GM04504 (cell line): ENCODE results near the gene SUFU.

ENCODE experiments used
- DNase-seq: peaks from one replicate; pipeline ENCODE4 v3.0.0-alpha.2; 2012; ENCODE audit warnings: low read depth

SUFU gene

GRCh38 chr10:102635377-102635776 is 131.6 kb downstream of the SUFU start:
- DNase-seq, result no peak

DNA sequence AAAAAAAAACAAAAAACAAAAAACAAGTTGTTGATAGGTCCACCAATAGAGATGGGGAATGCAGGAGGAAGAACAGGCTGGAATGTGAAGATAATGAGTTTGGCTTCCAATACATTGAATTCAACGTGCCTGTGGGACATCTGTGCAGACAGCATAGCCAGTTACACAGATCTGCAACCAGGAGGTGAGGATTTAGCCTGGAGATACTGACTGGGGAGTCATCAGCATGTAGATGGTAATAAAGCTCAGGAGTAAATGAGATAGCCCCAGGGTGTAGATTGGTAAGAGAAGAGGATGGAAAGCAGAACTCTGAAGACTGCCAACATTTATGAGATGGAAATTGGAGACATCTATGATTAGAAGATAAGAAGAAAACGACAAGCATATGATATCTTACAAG is 135.8 kb downstream of the SUFU start:
- no peak for DNase-seq

GRCh38 chr10:102641402-102641801 is 137.6 kb downstream of the SUFU start:
- no peak for DNase-seq

DNA sequence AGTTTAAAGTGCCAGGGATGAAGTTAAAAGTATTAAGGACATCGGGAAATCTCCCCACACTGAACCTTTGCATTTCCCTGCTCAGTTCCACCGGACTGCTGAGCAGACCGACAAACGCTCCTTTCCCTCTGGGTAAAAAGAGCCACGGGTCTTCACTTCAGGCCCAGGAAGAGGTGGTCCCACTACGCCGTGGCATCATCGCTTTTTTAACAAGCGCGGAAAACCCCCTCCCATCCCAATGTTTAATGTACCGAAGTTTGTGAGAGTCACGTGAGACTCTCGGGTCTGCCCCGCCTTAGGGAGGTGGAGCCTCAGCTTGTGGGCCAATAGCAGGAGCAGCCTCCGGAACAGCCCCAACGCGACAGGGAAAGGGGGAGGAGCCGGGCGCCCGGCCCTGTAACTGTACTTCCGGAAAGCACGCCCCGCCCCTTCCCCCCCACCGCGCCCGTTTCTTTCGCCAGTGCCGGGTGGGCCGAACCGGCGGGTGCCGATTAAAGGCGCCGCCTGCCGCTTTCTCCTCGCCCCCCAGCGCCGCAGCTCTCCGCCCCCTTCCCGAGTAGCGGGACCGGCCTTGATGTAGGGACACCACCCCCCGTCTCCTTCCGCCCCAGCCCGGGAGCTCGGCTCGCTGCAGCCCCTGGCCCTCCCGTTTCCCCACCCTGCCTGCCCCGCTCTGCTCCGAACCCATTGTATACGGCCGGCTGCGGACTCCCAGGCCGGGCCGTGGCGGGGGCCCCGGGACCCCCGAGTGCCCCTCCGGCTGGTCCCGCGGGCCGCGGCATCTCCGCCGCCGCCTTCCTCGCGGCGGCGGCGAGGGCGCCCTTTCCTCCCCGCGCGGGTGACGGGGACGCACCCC is 138.3 kb downstream of the SUFU start:
- peak; percentile 92 for DNase-seq

DNA sequence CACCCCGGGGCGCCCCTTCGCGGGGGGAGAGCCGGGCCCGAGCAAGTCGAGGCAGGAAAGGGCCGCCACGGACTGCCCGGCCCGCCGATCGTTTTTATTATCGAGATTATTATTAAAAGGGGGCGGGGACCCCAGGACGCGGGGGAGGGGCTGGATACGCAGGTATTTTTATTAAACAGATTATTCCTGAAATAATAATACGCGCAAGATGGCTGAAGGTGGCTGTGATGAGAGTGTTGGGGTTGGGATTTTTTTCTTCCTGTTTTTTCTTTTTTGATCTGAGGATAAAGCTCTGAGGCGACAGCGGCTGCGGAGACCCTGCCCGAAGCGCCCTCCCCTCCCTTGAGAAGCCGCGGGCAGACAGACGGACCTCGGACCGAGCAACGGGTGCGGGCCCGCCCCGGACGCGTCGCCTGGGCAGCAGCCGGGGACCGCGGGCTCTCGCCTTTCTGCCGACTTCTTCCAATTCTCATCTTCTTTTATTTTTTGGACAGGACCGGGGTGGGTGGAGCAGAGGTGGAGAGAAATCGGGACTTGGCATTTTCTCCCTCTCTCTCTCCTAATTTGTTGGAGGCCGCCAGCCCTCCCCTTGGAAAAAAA is 139.1 kb downstream of the SUFU start:
- DNase-seq, result no peak

DNA sequence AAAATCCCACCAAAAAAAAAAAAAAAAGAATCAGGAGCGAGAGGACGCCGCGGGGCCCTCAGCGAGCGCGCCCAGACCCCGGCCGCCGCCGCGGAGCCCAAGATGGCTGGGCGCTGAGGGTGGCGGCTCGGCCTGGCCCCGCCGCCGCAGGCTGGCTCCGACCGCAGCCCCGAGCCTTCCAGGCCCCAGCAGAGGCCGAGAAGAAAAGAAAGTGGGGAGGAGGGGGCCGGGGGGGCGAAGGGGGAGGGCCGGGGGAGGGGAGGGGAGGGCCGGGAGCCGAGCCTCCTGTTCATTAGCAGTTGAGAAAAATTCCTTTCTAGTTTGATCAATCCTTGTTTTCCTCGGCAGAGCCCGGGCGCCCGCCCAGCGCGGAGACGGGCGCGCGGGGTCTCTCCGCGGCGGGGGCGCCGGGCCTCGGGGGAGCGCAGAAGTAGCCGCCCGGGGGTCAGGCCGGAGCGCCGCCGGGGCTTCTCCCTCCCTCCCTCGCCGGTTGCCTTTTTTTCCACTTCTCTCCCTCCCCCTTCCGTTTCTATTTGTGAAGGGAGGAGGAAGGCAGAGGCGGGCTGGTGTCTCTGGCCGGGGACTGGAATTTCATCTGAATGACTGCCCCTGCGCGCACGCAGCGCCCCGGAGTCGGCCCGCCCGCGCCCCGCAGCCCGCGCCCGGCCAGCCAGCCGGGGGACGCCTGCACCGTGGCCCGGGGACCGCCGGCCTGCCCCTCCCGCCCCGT is 139.7 kb downstream of the SUFU start:
- DNase-seq, result no peak

GRCh38 chr10:102644066-102644645 is 140.4 kb downstream of the SUFU start, which contains the start of gene TRIM8:
TRIM8 (plus strand) TSS chr10:102644479; CDS start chr10:102644618, 139 bp downstream.
- DNase-seq, result no peak

DNA sequence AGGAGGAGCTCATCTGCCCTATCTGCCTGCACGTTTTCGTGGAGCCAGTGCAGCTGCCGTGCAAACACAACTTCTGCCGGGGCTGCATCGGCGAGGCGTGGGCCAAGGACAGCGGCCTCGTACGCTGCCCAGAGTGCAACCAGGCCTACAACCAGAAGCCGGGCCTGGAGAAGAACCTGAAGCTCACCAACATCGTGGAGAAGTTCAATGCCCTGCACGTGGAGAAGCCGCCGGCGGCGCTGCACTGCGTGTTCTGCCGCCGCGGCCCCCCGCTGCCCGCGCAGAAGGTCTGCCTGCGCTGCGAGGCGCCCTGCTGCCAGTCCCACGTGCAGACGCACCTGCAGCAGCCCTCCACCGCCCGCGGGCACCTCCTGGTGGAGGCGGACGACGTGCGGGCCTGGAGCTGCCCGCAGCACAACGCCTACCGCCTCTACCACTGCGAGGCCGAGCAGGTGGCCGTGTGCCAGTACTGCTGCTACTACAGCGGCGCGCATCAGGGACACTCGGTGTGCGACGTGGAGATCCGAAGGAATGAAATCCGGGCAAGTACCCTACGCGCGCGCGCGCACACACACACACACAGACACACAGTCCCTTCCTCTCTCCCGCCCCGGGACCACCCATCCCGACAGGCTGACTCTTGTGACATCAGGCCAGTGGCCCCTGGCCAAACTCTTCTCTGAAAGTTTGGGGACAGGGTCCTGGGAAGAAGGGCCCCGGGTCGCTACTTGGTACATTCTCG is 141.0 kb downstream of the SUFU start:
- DNase-seq, result no peak

DNA sequence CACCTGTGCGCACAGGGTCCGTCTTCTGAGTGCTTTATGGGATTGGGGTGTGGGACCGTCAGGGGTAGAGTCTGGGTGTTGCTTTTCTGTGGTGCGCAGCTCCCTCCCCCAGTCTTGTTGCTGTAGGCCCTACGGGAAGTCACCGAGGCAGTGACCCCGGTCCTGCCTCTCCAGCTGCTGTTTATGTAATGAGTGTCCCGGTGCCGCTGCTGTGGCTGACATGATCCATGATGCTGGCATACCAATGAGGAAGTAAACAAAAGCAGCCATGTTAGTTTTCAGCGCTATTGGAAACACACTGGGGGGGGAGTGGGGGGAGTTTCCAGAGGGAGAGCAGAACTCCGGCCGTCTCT is 141.6 kb downstream of the SUFU start:
- DNase-seq, result no peak

DNA sequence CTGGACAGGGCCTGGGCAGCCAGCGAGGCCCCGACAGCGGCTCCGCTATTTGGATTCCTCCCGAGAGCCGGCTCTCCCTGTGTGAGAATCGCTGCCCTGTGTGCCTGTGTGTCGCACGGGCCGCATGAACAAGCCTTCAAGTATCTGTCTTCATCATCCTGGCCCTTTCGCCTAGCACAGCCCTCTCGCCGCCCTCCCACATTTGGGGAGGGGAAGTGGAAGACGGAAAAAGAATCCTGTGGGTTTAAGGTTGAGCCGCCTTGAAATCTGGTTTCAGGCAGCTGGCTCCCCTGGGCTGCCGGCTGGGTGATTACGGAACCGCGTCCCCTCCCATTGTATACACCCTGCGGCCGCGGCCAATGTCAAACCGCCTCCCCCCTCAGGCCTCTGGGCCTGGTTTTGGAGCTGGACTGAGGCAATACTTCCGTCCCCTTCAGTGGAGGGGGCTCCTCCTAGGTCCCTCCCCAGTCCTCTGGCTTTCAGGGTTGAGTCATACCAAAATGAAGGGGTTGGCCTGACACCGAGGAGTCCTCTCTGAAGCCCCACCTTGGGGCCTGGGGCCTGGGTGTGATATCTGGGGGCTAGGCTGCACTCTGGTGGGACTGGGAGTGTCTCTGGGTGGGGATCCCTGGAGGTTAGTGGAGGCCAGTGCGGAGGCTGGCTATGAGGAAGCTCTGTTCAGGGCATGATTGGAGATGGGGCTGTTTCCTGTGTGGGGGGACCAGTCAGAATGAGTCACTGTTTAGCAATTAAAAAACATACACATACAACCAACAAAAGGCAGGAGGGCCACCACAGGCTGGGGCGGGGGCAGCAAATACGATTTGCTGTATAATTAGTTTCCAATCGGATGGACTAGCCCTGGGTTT is 142.2 kb downstream of the SUFU start:
- peak; percentile 95 for DNase-seq

GRCh38 chr10:102646610-102647442 is 143.1 kb downstream of the SUFU start:
- DNase-seq, result no peak

DNA sequence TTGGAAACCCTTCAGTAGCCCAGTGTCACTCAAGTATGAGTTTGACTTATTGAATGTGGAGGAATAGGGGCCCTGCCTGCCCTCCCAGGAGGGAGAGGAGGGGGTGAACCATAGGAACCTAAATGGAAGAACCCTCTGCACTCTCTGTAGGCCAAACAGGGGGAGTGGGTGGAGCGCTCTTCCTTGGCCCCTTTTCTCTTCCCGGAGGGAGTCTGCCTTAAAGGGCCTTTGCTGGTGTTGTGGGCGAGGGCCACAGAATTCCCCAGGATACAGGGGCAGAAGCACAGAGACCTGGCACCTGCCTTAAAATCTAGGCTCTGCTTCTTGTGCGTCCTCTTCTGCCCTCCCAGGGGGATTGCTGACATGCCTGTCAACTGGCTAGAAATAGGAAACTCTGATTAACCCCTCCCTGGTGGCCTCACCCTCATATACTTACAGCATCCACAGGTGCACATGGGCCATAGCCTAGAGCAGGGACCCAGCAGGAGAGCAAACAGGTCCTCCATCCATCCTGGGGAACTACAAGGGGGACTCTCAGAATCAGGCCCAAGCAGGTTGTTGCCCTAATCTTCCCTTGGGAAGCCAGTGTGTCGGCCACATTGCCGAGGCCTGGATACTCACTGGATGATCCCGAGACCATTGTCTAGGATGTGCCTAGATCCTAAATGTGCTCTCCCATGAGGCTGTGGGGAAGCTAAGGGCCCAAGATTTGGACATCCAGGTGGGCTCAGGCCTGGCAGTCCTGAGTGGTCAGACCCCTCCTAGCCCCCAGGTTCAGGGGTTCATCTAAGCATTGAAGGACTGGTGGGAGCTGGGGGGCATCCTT is 143.9 kb downstream of the SUFU start:
- no peak for DNase-seq

DNA sequence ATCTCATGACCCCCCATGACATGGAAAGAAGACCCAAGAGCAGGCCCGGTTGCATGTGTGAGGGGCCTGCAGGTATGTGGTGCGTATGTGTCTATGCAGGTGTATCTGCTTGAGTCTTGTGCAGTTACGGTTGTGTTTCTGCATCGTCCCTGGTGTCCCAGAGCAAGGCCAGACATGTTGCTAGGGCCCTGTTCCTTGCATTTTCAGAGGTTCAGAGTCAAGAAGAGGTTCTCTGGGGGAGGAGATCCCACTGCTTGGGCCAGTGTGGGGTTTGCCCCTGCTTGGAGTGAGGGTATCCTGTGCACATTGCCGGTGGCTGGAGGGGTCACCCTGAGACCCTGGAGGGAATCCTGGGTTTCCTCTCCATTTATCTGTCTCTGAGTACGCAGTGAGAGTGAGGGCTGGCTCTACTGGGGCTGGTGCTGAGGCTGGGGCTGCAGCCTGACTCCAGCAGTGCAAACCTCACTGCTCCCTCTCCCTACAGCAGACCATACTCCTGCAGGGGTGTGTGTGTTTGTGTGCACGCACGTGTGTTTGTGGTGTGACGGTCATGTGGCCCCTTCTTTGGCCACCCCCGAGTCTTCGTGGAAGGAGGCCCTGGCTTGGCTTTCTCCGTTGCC is 144.6 kb downstream of the SUFU start:
- DNase-seq, result no peak

DNA sequence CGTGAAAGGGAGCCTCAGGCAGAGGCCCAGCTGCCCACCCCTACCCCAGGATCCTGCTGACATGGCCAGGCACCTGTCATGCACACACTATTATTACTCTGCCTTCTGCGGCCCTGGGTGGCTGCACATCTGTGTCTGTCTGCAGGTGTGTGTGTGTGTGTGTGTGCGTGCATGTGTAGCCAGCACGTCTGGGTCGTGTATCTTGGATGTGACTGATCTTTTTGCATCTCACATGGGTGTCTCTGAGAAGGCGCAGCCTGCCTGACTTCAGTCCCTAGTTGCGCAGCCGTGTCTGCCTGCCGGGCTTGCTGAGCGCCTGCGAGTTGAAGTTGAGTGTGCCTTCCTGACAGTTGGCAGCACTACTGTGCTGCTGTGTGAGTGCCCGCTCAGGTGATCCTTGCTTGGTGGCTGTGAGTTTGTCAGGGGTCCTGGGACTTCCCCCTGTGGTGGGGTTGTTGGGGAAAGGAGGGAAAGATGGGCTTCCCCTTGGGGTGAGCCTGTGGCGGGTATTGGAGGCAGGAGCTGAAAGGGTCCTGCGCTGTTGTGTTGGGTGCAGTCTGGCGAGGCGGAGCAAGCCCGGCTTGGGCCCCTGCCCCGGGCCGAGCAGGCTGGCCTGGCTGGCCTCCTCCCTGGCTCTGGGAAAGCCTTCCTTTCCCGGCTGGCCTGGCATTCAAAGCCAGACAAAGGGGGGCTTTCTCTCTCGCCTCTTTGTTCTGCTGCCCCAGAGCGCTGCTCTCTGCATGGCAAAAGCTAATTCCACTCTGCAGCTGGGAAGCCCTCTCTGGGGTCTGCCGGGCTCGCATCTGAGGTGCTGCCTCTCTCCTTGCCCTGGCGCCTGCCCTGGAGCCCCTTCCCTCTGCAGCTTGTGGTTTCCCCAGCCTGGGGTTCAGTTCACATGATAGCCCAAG is 145.4 kb downstream of the SUFU start:
- DNase-seq, result no peak

GRCh38 chr10:102649797-102650654 is 146.3 kb downstream of the SUFU start:
- DNase-seq, result no peak

DNA sequence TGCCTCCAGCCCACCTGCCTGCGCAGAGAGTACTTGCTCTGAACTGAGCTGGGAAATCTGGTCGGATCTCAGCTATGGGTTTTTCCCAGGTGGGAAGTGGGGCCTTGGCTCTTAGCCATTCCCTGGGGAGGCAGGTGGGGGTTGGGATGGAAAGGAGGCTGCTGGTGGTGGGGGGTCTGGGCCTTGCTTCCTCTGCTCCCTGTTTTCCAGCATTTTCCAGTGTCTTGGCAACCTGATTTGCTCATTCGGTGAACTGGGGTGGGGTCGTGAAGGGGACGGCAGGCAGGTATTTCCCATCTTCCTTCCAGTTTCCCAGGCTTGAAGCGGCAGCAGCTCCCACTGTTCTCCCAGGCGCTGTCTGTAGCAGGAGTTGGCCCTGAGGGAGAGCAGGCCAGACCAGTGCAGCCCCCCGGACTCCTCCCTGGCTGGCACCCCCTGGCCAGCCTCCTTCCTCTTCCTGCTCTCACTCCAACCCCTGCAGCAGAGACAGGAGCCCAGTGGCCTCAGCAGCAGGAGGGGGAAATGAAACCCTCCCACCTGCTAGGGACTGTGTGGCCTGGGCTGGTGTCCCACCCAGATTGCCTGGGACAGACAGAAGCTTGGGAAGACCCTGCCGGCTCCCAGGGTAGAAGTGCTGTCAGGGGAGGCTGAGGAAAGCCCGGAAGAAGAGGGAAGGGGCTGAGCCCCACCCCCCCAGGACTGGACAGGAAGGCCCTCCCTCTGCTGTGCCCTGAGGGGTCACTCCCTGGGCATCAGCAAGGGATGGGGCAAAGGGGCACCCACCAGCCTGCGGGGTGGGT is 147.1 kb downstream of the SUFU start:
- DNase-seq, result no peak
